Measurements from ENCODE around the gene RMI1. TPM values are rescaled to one million over a fixed set of nuclear protein-coding genes. Genes with fewer than 3 reads are reported as not detected.

Gene RMI1
- total RNA-seq, 1 donor from 2014 or later, result 8.2 TPM

DNA sequence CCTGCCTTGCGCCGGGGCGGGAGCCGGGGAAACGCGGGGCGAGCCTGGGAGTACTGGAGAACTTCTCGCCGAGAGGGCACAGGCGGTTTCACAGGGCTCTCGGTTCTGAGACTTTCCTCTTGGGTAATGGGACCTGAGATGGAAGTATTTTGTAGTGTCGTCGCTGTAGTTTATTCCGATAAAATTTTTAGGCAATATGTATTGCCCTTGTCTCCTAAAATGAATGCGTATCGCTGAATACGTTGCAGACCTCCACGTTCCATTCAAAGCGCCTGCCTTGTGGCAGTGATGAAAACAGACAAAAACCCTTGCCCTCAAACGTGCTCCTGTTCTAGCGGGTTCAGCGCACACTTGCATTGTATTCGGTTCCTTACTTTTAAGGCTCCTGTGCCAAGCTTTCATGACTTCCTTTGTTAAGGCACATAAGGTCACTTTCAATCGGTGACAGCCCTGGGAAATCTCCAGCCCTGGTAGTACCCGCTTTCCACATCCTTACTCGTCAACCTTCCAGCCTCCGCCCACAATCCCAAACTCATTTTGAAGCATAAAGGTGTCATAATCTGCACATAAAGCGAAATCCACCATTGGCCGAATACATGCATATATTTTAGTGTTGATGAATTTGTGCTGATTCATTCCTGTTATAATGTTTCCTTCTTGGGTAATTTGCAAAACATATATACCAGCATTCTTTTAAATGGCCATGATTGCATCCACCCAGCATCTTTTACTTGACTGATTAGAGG is 694 bp downstream of the RMI1 start:
- H3K4me3 Mint-ChIP-seq (ENCODE audit: unreplicated experiment), result peak overlapping the region; percentile 94
- peaks cover 14% of the 10 kb centered on the region for H3K36me3 Mint-ChIP-seq (ENCODE audit: unreplicated experiment)
- H3K9me3 Mint-ChIP-seq (ENCODE audit: unreplicated experiment), result no peaks in the 10 kb centered on the region
- H3K4me1 Mint-ChIP-seq (ENCODE audit: unreplicated experiment), result peaks cover 36% of the 10 kb centered on the region
- DNase-seq (ENCODE audit: extremely low spot score, unreplicated experiment), result no peak
- H3K27ac Mint-ChIP-seq (ENCODE audit: unreplicated experiment), result peak overlapping the region; percentile 100
- TF ChIP-seq, protein P1, sequence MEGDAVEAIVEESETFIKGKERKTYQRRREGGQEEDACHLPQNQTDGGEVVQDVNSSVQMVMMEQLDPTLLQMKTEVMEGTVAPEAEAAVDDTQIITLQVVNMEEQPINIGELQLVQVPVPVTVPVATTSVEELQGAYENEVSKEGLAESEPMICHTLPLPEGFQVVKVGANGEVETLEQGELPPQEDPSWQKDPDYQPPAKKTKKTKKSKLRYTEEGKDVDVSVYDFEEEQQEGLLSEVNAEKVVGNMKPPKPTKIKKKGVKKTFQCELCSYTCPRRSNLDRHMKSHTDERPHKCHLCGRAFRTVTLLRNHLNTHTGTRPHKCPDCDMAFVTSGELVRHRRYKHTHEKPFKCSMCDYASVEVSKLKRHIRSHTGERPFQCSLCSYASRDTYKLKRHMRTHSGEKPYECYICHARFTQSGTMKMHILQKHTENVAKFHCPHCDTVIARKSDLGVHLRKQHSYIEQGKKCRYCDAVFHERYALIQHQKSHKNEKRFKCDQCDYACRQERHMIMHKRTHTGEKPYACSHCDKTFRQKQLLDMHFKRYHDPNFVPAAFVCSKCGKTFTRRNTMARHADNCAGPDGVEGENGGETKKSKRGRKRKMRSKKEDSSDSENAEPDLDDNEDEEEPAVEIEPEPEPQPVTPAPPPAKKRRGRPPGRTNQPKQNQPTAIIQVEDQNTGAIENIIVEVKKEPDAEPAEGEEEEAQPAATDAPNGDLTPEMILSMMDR (IDR thresholded peaks at IDR 0.05), result no peak
- H3K27me3 Mint-ChIP-seq (ENCODE audit: unreplicated experiment), result no peaks in the 10 kb centered on the region

DNA sequence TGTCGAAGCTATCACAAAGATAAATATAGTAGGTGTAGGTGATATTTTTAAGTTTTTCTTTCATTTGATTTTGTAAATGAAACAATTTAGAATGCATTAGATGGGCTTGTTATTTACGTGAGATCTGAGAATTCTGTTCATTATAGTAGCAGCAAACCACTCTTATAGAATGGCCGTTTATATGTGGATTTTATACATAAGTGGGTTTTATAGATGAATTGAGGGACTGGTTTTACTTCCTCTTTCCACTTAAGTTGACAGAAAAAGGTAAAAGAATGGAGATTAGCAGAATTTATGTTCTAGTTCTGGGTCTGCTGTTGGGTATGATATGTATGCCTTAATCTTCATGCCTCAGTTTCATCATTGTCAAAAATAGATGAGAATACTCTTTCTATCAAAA is 5.6 kb downstream of the RMI1 start:
- no peaks in the 10 kb centered on the region for H3K27me3 Mint-ChIP-seq (ENCODE audit: unreplicated experiment)
- H3K27ac Mint-ChIP-seq (ENCODE audit: unreplicated experiment), result no peak overlapping the region
- H3K4me1 Mint-ChIP-seq (ENCODE audit: unreplicated experiment), result peaks cover 32% of the 10 kb centered on the region
- no peaks in the 10 kb centered on the region for H3K9me3 Mint-ChIP-seq (ENCODE audit: unreplicated experiment)
- DNase-seq (ENCODE audit: extremely low spot score, unreplicated experiment), result no peak
- no peaks in the 10 kb centered on the region for H3K36me3 Mint-ChIP-seq (ENCODE audit: unreplicated experiment)
- TF ChIP-seq, protein P1 (IDR thresholded peaks at IDR 0.05), result no peak
- H3K4me3 Mint-ChIP-seq (ENCODE audit: unreplicated experiment), result no peak overlapping the region

DNA sequence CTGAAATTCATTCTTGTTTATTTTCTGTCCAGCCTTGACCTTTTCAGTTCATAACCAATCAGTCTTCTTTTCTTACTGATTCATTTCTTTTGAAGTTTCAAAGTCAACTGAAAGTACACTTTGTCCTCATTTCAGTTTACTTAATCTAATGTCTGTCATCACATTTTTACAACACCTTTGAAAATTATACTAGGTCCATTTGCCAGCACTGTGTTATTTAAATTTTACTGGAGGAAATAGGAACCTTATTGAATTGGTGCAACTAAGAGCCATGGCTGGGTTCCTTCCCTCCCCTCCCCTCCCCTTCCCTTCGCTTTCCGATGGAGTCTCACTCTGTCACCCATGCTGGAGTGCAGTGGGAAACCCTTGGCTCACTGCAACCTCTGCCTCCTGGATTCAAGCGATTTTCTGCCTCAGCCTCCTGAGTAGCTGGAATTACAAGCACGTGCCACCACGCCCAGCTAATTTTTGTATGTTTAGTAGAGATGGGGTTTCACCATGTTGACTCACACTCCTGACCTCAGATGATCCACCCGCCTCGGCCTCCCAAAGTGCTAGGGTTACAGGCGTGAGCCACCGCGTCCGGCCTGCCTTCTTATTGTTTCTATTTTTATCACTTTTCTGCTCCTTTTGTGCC is 6.3 kb downstream of the RMI1 start:
- Mint-ChIP-seq H3K36me3 (ENCODE audit: unreplicated experiment) (no peaks in the 10 kb centered on the region), H3K27me3 (ENCODE audit: unreplicated experiment) (no peaks in the 10 kb centered on the region), H3K27ac (ENCODE audit: unreplicated experiment) (peak overlapping the region; percentile 60), H3K4me1 (ENCODE audit: unreplicated experiment) (peaks cover 28% of the 10 kb centered on the region), H3K9me3 (ENCODE audit: unreplicated experiment) (no peaks in the 10 kb centered on the region), H3K4me3 (ENCODE audit: unreplicated experiment) (no peak overlapping the region)
- TF ChIP-seq, protein P1 (IDR thresholded peaks at IDR 0.05), result no peak
- no peak for DNase-seq (ENCODE audit: extremely low spot score, unreplicated experiment)

DNA sequence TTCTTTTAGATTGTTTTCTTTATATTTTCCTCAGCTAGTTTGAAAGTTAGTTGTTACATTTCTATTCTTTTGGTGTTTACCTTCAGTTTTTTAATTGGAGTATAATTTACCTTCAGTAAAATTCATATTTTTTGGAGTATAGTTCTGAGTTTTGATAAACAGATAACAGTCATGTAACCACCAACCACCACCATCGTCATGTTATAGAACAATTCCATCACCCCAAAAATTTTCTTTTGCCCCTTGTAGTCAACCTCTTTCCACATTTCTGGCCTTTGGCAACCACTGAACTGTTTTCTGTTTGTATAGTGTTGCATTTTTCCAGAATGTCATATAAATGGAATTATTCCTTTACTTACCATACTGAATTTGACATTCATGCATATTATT is 6.8 kb downstream of the RMI1 start:
- Mint-ChIP-seq H3K27me3 (ENCODE audit: unreplicated experiment) (no peaks in the 10 kb centered on the region), H3K36me3 (ENCODE audit: unreplicated experiment) (no peaks in the 10 kb centered on the region), H3K27ac (ENCODE audit: unreplicated experiment) (peak overlapping the region; percentile 60), H3K4me3 (ENCODE audit: unreplicated experiment) (no peak overlapping the region), H3K9me3 (ENCODE audit: unreplicated experiment) (no peaks in the 10 kb centered on the region), H3K4me1 (ENCODE audit: unreplicated experiment) (peaks cover 25% of the 10 kb centered on the region)
- TF ChIP-seq, protein P1 (IDR thresholded peaks at IDR 0.05), result no peak
- DNase-seq (ENCODE audit: extremely low spot score, unreplicated experiment), result no peak

DNA sequence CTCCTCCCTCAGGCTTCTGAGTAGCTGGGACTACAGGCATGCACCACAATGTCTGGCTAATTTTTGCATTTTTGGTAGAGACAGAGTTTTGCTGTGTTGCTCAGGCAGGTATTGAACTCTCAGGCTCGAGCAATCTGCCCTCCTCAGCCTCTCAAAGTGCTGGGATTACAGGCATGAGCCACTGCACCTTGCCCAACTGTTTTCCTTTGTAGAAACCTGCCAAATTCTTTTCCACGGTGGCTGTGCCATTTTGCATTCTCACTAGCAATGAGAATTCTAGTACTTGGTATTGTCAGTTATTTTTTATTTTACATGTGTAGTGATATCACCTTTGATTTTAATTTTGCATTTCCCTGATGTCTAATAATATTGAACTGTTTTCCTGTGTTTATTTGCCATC is 7.8 kb downstream of the RMI1 start:
- Mint-ChIP-seq H3K27ac (ENCODE audit: unreplicated experiment) (no peak overlapping the region), H3K4me3 (ENCODE audit: unreplicated experiment) (no peak overlapping the region), H3K36me3 (ENCODE audit: unreplicated experiment) (no peaks in the 10 kb centered on the region), H3K27me3 (ENCODE audit: unreplicated experiment) (no peaks in the 10 kb centered on the region), H3K4me1 (ENCODE audit: unreplicated experiment) (peaks cover 17% of the 10 kb centered on the region), H3K9me3 (ENCODE audit: unreplicated experiment) (no peaks in the 10 kb centered on the region)
- TF ChIP-seq, protein P1 (IDR thresholded peaks at IDR 0.05), result no peak
- DNase-seq (ENCODE audit: extremely low spot score, unreplicated experiment), result no peak

All from osteocyte (in vitro differentiated cells).